Transverse colon (tissue), 4 donors: Measurements from ENCODE around the gene GPR78. TPM values are rescaled to one million over a fixed set of nuclear protein-coding genes. Genes with fewer than 3 reads are reported as not detected.

ENCODE experiments used
- DNase-seq: peaks from one replicate; pipeline ENCODE4 v3.0.0-alpha.2; 2019
- H3K27ac ChIP-seq, 4 donors: fragments of 200-600 bp; sonication (generic); 2 replicates each; pipeline ENCODE4 v1.5.1; 2016 to 2018; ENCODE audit warnings: inconsistent platforms in 4 of 4
- H3K27me3 ChIP-seq: fragments of 200-600 bp; sonication (generic); 2 replicates; pipeline ENCODE4 v1.5.1; 2017; ENCODE audit warnings: inconsistent platforms
- H3K36me3 ChIP-seq, 4 donors: fragments of 200-600 bp; sonication (generic); 2 replicates each; pipeline ENCODE4 v1.5.1; 2017 to 2019; ENCODE audit warnings: inconsistent platforms in 4 of 4
- H3K4me1 ChIP-seq, 4 donors: fragments of 200-600 bp; sonication (generic); 2 replicates each; pipeline ENCODE4 v1.5.1; 2017 to 2020; ENCODE audit warnings: inconsistent platforms in 4 of 4
- H3K4me3 ChIP-seq, 4 donors: fragments of 200-600 bp; sonication (generic); 1 replicate in 1 of 4; 2 replicates in 3 of 4; pipeline versions ENCODE4 v1.5.1 to v1.6.1; 2017 to 2019; ENCODE audit warnings: inconsistent platforms in 4 of 4
- H3K9me3 ChIP-seq, 2 donors: fragments of 200-600 bp; sonication (generic); 2 replicates each; pipeline ENCODE4 v1.5.1; 2017 to 2019; ENCODE audit warnings: inconsistent platforms in 2 of 2
- EP300 ChIP-seq: sonication (generic); formaldehyde crosslinking; IDR thresholded peaks from one replicate; pipeline ENCODE4 v1.6.1; 2017; ENCODE audit warnings: antibody characterized with exemption, low read depth
- POLR2A ChIP-seq: fragments of 450-650 bp; IDR thresholded peaks from one replicate; pipeline ENCODE4 v1.6.1; 2016; ENCODE audit warnings: antibody characterized with exemption, mild to moderate bottlenecking, moderate library complexity
- POLR2AphosphoS5 ChIP-seq, 3 donors: sonication (generic); formaldehyde crosslinking; IDR thresholded peaks; one replicate each; pipeline ENCODE4 v1.6.1; 2016; ENCODE audit warnings: antibody characterized with exemption in 3 of 3
- WGBS, 2 donors: methylation state at CpG; one replicate each; pipeline ENCODE4 v1.1.5; 2018; ENCODE audit warnings: low coverage in 1 of 2; 5-methylcytosine and 5-hydroxymethylcytosine counted together
- in situ Hi-C, 4 donors: fragments of 200-750 bp; cut with MboI; loops; one replicate each; pipeline versions ENCODE4 v1.15.0 to v1.15.1; 2017; ENCODE audit warnings: low sequenced_read_pairs in 3 of 4, low pct_ligation_motif_present in 1 of 4, low pct_unique_long_range_greater_than_20kb in 1 of 4
- intact Hi-C: fragments of 100-400 bp; cut with DNase I; formaldehyde crosslinking; loops from one replicate; pipeline ENCODE4 v1.15.1; 2023; ENCODE audit warnings: low total_unique reads
- total RNA-seq, 4 donors: library from RNA; depleted of rRNA; stranded (reverse); fragments of >200 nt; gene quantifications; one replicate each; pipeline ENCODE4 v1.1.0, GENCODE V29; 2016
- TF ChIP-seq, protein P1 (sequence below), 5 experiments: fragments of 200-600 bp in 3 of 5; fragments of 450-650 bp in 2 of 5; sonication (generic) in 3 of 5; IDR thresholded peaks; 1 replicate in 2 of 5; 2 replicates in 3 of 5; pipeline ENCODE4 v1.5.1; 2016 to 2017; ENCODE audit warnings: antibody characterized with exemption in 5 of 5, inconsistent platforms in 3 of 5, mild to moderate bottlenecking in 2 of 5, moderate library complexity in 1 of 5

GPR78 gene
- total RNA-seq, 4 donors from 2014 or later = 0.14 TPM; not detected in 3

DNA sequence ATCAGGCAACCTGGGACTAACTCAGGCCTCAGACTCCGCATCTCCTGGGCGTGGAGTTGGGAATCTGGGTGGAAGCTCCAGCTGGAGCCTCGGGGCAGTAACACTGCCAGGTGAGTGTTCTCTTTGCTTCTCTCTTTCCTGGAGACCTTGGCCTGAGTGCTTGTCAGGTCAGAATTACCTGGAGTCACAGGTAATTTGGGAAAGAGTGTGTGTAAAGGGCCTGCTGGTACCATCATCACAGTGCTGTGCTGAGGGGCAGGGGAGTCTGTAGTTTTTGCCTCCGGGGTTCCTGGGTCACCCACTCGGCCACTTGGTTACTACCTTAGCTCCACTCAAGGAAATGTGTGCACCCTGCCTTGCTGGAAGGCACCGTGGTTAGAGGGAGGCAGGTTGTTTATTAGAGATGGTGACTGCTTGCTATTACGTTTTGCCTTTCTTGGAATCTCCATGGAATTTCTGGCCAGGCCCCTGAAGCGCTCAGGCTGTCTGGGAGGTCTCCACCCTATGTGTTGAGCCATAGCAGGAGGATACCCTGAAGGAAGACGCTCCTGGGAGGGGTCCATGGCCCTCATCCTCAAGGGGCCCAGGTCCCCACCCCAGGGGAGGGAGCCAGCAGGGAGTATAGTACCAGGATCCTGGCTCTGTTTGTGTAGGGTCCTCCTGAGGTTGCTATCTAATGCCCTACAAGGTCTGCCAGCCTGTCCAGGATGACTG, 2.9 kb downstream of the GPR78 start:
- in situ Hi-C loops = loop anchor here in 2 of 4 donors (25.0 kb wide), 2 partner anchors 121 to 346 kb away; no protein-coding TSS in a partner anchor
- WGBS, 2 donors = 64% methylated on average over 8 of the region's 9 CpGs; no CpG with 5 or more reads in 1 of the 2 donors
- H3K4me1 ChIP-seq = peaks cover 0 to 3% (median 0%) of the 10 kb centered on the region in 4 donors
- no peak for DNase-seq
- no peak overlapping the region for H3K27ac ChIP-seq
- peaks cover 38% of the 10 kb centered on the region for H3K27me3 ChIP-seq
- no peaks in the 10 kb centered on the region for H3K36me3 ChIP-seq
- no peak for TF ChIP-seq POLR2AphosphoS5 (IDR thresholded peaks at IDR 0.05)
- no peak for TF ChIP-seq POLR2A
- TF ChIP-seq, protein P1, sequence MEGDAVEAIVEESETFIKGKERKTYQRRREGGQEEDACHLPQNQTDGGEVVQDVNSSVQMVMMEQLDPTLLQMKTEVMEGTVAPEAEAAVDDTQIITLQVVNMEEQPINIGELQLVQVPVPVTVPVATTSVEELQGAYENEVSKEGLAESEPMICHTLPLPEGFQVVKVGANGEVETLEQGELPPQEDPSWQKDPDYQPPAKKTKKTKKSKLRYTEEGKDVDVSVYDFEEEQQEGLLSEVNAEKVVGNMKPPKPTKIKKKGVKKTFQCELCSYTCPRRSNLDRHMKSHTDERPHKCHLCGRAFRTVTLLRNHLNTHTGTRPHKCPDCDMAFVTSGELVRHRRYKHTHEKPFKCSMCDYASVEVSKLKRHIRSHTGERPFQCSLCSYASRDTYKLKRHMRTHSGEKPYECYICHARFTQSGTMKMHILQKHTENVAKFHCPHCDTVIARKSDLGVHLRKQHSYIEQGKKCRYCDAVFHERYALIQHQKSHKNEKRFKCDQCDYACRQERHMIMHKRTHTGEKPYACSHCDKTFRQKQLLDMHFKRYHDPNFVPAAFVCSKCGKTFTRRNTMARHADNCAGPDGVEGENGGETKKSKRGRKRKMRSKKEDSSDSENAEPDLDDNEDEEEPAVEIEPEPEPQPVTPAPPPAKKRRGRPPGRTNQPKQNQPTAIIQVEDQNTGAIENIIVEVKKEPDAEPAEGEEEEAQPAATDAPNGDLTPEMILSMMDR (IDR thresholded peaks at IDR 0.05) = no peak
- TF ChIP-seq EP300 = no peak
- H3K4me3 ChIP-seq = no peak overlapping the region
- H3K9me3 ChIP-seq = no peaks in the 10 kb centered on the region
- intact Hi-C loops = no loop called here

DNA sequence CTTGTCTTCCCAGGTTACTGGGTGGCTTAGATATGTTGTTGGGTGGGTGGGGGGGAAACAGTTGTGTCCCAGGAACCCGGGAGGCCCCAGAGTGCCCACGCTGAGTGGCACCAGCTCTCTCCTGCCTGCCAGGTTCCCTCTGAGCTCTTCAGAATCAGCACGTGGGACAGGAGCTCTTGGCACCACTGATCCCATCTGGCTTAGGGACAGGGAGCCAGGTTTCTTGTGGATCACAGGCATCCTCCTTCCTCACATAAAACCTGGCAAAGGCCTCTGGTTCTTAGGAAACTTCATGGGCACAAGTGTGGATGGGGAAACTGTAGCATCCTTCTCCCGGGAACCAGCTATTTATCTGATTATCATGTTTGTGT, 3.4 kb downstream of the GPR78 start:
- intact Hi-C loops (no loop called here), in situ Hi-C loops (loop anchor here in 2 of 4 donors (25.0 kb wide), 2 partner anchors 121 to 346 kb away; no protein-coding TSS in a partner anchor)
- 54% methylated on average over 2 of the region's 4 CpGs; no CpG with 5 or more reads in 1 of the 2 donors for WGBS, 2 donors
- peaks cover 0 to 3% (median 0%) of the 10 kb centered on the region in 4 donors for H3K4me1 ChIP-seq
- no peaks in the 10 kb centered on the region for H3K9me3 ChIP-seq
- no peak overlapping the region for H3K4me3 ChIP-seq
- TF ChIP-seq, protein P1 (IDR thresholded peaks at IDR 0.05) = no peak
- no peak for TF ChIP-seq EP300
- no peak for TF ChIP-seq POLR2AphosphoS5 (IDR thresholded peaks at IDR 0.05)
- TF ChIP-seq POLR2A = no peak
- no peak overlapping the region for H3K27ac ChIP-seq
- DNase-seq = no peak
- no peaks in the 10 kb centered on the region for H3K36me3 ChIP-seq
- peaks cover 35% of the 10 kb centered on the region for H3K27me3 ChIP-seq

DNA sequence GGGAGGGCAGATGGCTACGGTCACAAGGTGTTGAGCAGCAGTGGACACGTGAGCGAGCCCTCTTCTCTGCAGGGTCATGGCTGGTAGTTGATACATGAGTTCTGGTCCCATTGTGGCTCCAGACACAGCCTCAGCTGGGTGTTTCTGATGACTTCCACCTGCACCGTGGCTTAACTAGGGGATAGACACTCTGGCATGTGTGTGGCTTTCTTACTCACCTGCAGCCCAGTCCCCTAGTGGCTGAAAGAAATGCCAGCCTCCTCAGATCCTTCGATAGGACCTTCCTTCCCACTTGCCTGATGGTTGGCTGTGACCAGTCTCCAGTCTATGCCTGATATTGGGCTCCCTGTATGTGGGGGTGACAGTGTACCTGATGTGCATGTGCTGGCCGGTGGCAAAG, 5.0 kb downstream of the GPR78 start:
- intact Hi-C loops = no loop called here
- Histone ChIP-seq H3K4me1 (peaks cover 0 to 3% (median 0%) of the 10 kb centered on the region in 4 donors), H3K36me3 (no peaks in the 10 kb centered on the region), H3K9me3 (no peaks in the 10 kb centered on the region), H3K27ac (no peak overlapping the region), H3K27me3 (peaks cover 25% of the 10 kb centered on the region), H3K4me3 (no peak overlapping the region)
- DNase-seq = no peak
- 45% methylated on average over 6 of the region's 6 CpGs; no CpG with 5 or more reads in 1 of the 2 donors for WGBS, 2 donors
- TF ChIP-seq, protein P1 (IDR thresholded peaks at IDR 0.05) = no peak
- no peak for TF ChIP-seq EP300
- TF ChIP-seq POLR2A = no peak
- no peak for TF ChIP-seq POLR2AphosphoS5 (IDR thresholded peaks at IDR 0.05)
- in situ Hi-C loops = loop anchor here in 2 of 4 donors (25.0 kb wide), 2 partner anchors 123 to 348 kb away; no protein-coding TSS in a partner anchor

DNA sequence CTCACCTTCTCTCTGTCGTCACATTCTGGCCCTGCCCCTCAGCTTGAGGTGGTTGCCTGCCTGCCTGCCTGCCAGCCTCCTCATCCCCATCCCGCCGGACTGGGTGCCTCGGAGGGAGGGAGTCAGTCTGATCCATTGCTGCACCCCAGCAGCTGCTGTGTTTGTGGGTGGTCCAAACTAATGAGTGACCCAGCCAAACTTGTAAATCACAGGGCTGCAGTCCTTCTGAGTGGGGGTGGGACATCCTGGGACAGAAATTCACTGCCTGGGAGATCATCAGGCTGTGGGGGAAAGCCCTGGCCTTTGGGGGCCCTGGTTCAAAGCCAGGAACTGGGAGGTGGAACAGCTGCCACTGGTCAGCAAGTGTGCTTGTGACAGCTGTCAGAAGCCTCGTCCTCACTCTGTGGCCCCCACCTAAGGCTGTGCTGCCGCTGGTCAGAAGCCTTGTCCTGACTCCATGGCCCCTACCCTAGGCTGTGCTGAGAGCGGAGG, 5.6 kb downstream of the GPR78 start:
- Histone ChIP-seq H3K4me1 (peaks cover 0 to under 1% (median 0%) of the 10 kb centered on the region in 4 donors), H3K9me3 (no peaks in the 10 kb centered on the region), H3K4me3 (no peak overlapping the region), H3K27ac (no peak overlapping the region), H3K36me3 (no peaks in the 10 kb centered on the region), H3K27me3 (peaks cover 22% of the 10 kb centered on the region)
- intact Hi-C loops (no loop called here), in situ Hi-C loops (loop anchor here in 2 of 4 donors (25.0 kb wide), 2 partner anchors 123 to 348 kb away; no protein-coding TSS in a partner anchor)
- 47% methylated on average over 6 of the region's 7 CpGs; no CpG with 5 or more reads in 1 of the 2 donors for WGBS, 2 donors
- DNase-seq = no peak
- TF ChIP-seq POLR2AphosphoS5 (IDR thresholded peaks at IDR 0.05) = no peak
- no peak for TF ChIP-seq EP300
- TF ChIP-seq POLR2A = no peak
